ENCODE results near the gene HAUS3. TPM values are rescaled to one million over a fixed set of nuclear protein-coding genes. Genes with fewer than 3 reads are reported as not detected.

The HAUS3 gene
- polyA plus RNA-seq, 3 donors: 4.4 to 5.5 (median 5.0) TPM

DNA sequence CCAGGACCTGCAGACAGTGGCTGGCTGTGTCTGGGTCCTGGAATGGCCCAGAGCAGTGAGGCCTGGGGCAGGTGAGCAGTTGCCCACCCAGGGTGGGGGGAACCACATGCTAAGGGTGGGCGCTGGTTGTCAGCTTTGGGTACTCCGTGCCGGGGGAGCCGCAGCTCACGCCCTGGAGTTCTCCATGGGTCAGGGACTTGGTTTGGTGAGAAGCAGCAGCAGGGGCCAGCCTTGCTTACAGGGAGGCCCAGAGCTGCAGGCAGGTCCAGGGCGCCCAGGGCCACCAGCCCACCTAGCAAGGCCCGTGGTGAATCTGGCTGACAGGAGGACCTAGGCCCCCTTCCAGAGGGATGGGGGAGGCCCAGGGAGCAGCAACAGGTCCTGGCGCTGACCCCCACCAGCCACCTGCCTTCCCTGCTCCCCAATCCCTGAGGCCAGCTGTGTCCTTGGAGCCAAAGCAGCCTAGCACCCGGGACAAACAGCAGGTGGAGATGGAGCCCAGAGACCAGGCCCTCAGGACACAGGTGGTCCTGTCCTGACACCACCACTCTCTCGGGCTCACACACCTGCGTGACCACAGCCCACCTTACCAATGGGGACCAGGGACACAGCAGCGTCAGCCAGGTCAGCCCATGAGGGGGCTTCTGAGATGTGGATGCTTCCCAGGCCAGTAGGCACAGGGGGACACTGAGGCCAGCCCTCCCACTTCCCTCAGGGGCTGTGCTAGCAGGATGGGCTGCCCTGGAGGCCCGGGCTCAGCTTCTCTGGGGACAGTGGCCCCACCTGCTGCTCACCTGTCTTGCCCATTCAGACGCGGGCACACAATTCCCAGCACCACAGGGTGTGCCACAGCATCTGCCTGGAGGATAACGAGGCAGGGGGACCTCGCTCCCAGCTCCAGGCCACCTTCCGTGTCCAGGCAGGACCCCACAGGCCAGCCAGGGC, 16.4 kb upstream of the HAUS3 start:
- Mint-ChIP-seq H3K4me3 (no peak overlapping the region), H3K9me3 (no peaks in the 10 kb centered on the region), H3K4me1 (peaks cover 16% of the 10 kb centered on the region), H3K27ac (no peak overlapping the region), H3K27me3 (ENCODE audit: low read depth in 3 of 3) (peaks cover 0 to 4% (median 3%) of the 10 kb centered on the region in 3 donors), H3K36me3 (peaks cover 26 to 35% of the 10 kb centered on the region in 2 donors)
- Histone ChIP-seq H4K20me1 (ENCODE audit: insufficient read depth, low read length) (peaks cover 79% of the 10 kb centered on the region), H3K9ac (ENCODE audit: insufficient read depth, low read length, poor library complexity, severe bottlenecking) (no peak overlapping the region), H3K79me2 (ENCODE audit: insufficient read depth, low read length) (peaks cover 32% of the 10 kb centered on the region), H3K27ac (ENCODE audit: low read depth in 1 of 2, low read length in 2 of 2) (no peak overlapping the region), H3K9me3 (replicated peaks in 1 of 2; ENCODE audit: control insufficient read depth in 1 of 2, insufficient read depth in 1 of 2, low read length in 2 of 2) (no peaks in the 10 kb centered on the region), H3K4me2 (replicated peaks; ENCODE audit: extremely low read depth, low read length, poor library complexity, severe bottlenecking) (no peak overlapping the region), H3K27me3 (ENCODE audit: control insufficient read depth in 2 of 2, insufficient read depth in 2 of 2, low read length in 2 of 2) (no peaks in the 10 kb centered on the region), H3K36me3 (replicated peaks in 1 of 2; ENCODE audit: control insufficient read depth in 1 of 2, insufficient read depth in 2 of 2, low read length in 2 of 2) (peaks cover 41 to 66% of the 10 kb centered on the region in 2 donors), H3K4me1 (ENCODE audit: control insufficient read depth in 1 of 2, insufficient read depth in 2 of 2, low read length in 2 of 2) (peaks cover 21 to 25% of the 10 kb centered on the region in 2 donors), H2AFZ (ENCODE audit: insufficient read depth, low read depth, low read length, poor library complexity, severe bottlenecking) (no peak overlapping the region), H3K4me3 (replicated peaks in 1 of 3; ENCODE audit: low read depth in 2 of 3, low read length in 3 of 3) (no peak overlapping the region)
- 98% methylated on average over 16 of the region's 18 CpGs for WGBS (ENCODE audit: insufficient coverage)
- DNase-seq: no peak
- TF ChIP-seq, protein P1, sequence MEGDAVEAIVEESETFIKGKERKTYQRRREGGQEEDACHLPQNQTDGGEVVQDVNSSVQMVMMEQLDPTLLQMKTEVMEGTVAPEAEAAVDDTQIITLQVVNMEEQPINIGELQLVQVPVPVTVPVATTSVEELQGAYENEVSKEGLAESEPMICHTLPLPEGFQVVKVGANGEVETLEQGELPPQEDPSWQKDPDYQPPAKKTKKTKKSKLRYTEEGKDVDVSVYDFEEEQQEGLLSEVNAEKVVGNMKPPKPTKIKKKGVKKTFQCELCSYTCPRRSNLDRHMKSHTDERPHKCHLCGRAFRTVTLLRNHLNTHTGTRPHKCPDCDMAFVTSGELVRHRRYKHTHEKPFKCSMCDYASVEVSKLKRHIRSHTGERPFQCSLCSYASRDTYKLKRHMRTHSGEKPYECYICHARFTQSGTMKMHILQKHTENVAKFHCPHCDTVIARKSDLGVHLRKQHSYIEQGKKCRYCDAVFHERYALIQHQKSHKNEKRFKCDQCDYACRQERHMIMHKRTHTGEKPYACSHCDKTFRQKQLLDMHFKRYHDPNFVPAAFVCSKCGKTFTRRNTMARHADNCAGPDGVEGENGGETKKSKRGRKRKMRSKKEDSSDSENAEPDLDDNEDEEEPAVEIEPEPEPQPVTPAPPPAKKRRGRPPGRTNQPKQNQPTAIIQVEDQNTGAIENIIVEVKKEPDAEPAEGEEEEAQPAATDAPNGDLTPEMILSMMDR (IDR thresholded peaks at IDR 0.05): no peak
- intact Hi-C loops (cut with micrococcal nuclease): no loop called here

DNA sequence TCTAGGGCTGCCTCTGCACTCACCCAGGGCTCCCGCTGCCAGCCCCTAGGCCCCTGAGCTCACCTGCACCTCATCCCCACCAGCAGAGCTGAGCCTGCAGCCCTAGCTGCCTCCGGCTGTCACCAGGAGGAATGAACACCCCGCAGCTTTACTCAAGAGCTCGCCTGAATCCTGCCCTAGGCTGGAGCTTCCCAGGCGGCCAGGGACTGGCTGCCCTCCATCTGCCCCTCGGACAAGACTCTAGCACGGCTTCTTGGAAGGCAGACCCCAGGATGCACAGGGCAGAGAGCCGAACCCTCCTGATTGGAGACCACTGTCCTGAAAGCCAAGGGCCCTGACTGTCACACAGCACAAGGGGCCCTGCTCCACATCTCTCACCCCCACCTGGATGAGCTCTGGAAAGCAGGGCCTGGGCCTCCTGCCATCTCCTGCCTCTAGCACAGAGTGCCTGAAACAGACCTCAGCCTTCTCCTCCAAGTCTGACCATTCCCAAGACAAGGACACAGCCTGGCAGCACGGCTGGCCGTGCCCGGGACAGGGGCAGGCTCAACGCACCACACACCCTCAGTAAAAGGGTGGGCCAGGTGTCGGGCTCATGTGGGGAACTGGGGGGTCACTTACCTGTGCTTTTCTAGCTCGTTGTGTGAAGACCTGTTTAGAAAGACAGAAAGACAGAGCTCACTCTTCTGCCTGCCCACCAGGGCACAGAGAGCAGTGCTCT, 15.6 kb upstream of the HAUS3 start:
- Histone ChIP-seq H3K4me2 (replicated peaks; ENCODE audit: extremely low read depth, low read length, poor library complexity, severe bottlenecking) (no peak overlapping the region), H3K27me3 (ENCODE audit: control insufficient read depth in 2 of 2, insufficient read depth in 2 of 2, low read length in 2 of 2) (no peaks in the 10 kb centered on the region), H3K9ac (ENCODE audit: insufficient read depth, low read length, poor library complexity, severe bottlenecking) (no peak overlapping the region), H3K4me1 (ENCODE audit: control insufficient read depth in 1 of 2, insufficient read depth in 2 of 2, low read length in 2 of 2) (peaks cover 13 to 16% of the 10 kb centered on the region in 2 donors), H3K79me2 (ENCODE audit: insufficient read depth, low read length) (peaks cover 32% of the 10 kb centered on the region), H3K36me3 (replicated peaks in 1 of 2; ENCODE audit: control insufficient read depth in 1 of 2, insufficient read depth in 2 of 2, low read length in 2 of 2) (peaks cover 48 to 72% of the 10 kb centered on the region in 2 donors), H4K20me1 (ENCODE audit: insufficient read depth, low read length) (peaks cover 87% of the 10 kb centered on the region), H2AFZ (ENCODE audit: insufficient read depth, low read depth, low read length, poor library complexity, severe bottlenecking) (no peak overlapping the region), H3K9me3 (replicated peaks in 1 of 2; ENCODE audit: control insufficient read depth in 1 of 2, insufficient read depth in 1 of 2, low read length in 2 of 2) (no peaks in the 10 kb centered on the region), H3K4me3 (replicated peaks in 1 of 3; ENCODE audit: low read depth in 2 of 3, low read length in 3 of 3) (no peak overlapping the region), H3K27ac (ENCODE audit: low read depth in 1 of 2, low read length in 2 of 2) (no peak overlapping the region)
- Mint-ChIP-seq H3K27me3 (ENCODE audit: low read depth in 3 of 3) (peaks cover 0 to 4% (median 3%) of the 10 kb centered on the region in 3 donors), H3K36me3 (peaks cover 32 to 42% of the 10 kb centered on the region in 2 donors), H3K9me3 (no peaks in the 10 kb centered on the region), H3K27ac (peak overlapping the region in 1 of 7 donors; percentile 55), H3K4me1 (peaks cover 10% of the 10 kb centered on the region), H3K4me3 (no peak overlapping the region)
- TF ChIP-seq, protein P1 (IDR thresholded peaks at IDR 0.05): no peak
- WGBS (ENCODE audit: insufficient coverage): 97% methylated on average over 8 of the region's 14 CpGs
- DNase-seq: no peak
- intact Hi-C loops (cut with micrococcal nuclease): no loop called here
